SIG-M5 treated with dmso at 0.1 percent for 504 hours (cell line): ENCODE results near the gene SEC16B.

Experiments
- DNase-seq: peaks from one replicate; lab custom pipeline; 2025; ENCODE audit not compliant: unreplicated experiment; lab: John Stamatoyannopoulos, UW

The SEC16B gene

GRCh38 chr1:177941976-177942375, 27.9 kb downstream of the SEC16B start:
- DNase-seq, result no peak

- no peak for DNase-seq
Measured at GRCh38 chr1:177940682-177941081, 29.2 kb downstream of the SEC16B start.

- no peak for DNase-seq
Measured at GRCh38 chr1:177937931-177938330, 31.9 kb downstream of the SEC16B start.

GRCh38 chr1:177937174-177937770, 32.6 kb downstream of the SEC16B start:
- DNase-seq, result no peak

GRCh38 chr1:177935638-177936415, 34.0 kb downstream of the SEC16B start:
- no peak for DNase-seq

- no peak for DNase-seq
Measured at GRCh38 chr1:177934927-177935326, 34.9 kb downstream of the SEC16B start.

GRCh38 chr1:177934461-177934860, 35.4 kb downstream of the SEC16B start:
- no peak for DNase-seq

GRCh38 chr1:177933881-177934280, 36.0 kb downstream of the SEC16B start:
- no peak for DNase-seq

- DNase-seq, result no peak
Measured at GRCh38 chr1:177932123-177932522, 37.7 kb downstream of the SEC16B start.

- DNase-seq, result no peak
Measured at GRCh38 chr1:177928952-177929351, 40.9 kb downstream of the SEC16B start.

- no peak for DNase-seq
Measured at GRCh38 chr1:177928194-177928593, 41.7 kb downstream of the SEC16B start.

- DNase-seq, result no peak
Measured at GRCh38 chr1:177927021-177927596, 42.7 kb downstream of the SEC16B start.

GRCh38 chr1:177926201-177926600, 43.7 kb downstream of the SEC16B start:
- no peak for DNase-seq

- no peak for DNase-seq
Measured at GRCh38 chr1:177925006-177925405, 44.9 kb downstream of the SEC16B start.

GRCh38 chr1:177923441-177923840, 46.4 kb downstream of the SEC16B start:
- DNase-seq, result no peak

GRCh38 chr1:177922209-177922608, 47.6 kb downstream of the SEC16B start:
- no peak for DNase-seq

GRCh38 chr1:177921590-177921989, 48.3 kb downstream of the SEC16B start:
- no peak for DNase-seq

- DNase-seq, result no peak
Measured at GRCh38 chr1:177920091-177920490, 49.8 kb downstream of the SEC16B start.

- no peak for DNase-seq
Measured at GRCh38 chr1:177915641-177916040, 54.2 kb downstream of the SEC16B start.

GRCh38 chr1:177914603-177915002, 55.3 kb downstream of the SEC16B start:
- DNase-seq, result no peak

- DNase-seq, result peak; percentile 26
Measured at GRCh38 chr1:177913762-177914540, 55.9 kb downstream of the SEC16B start.

GRCh38 chr1:177912991-177913390, 56.9 kb downstream of the SEC16B start:
- no peak for DNase-seq
